Measurements from ENCODE around the gene RPUSD1. TPM values are rescaled to one million over a fixed set of nuclear protein-coding genes. Genes with fewer than 3 reads are reported as not detected.

RPUSD1 gene
- polyA plus RNA-seq, 4 donors, result 17.6 to 26.2 (median 21.6) TPM

DNA sequence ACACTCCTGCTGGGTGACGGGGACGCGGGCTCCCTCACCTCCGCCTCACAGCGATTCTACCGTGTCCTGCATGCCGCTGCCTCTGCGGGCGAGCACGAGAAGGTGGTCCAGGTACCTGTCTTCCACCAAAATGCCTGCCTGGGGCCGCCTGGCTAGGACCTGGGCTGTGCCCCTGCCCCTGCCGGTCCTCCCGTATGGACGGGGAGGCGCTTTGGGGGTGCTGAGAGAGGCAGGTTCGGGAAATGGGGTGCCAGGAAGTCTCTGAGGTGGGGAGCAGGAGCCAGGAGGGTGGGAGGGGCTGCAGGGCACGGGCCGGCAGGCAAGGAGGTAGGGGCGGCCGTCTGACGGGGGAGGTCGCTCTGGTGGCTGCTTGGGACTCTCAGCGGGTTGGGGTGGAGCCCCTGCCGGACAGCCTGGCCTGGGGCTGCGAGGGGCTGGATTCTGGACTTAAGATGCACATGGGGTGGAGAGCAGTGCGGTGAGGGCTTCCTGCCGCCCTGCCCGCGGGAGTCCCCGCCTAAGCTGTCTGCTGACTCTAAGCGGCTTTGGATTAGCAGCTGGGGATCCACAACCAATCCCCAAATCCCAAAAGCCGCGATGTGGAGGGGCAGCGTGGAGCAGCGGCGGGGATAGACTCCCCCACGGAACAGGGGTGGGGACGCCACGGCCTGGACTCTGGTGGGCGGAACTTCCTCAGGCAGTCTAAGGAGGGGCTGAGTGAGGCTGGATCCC lies 6.1 kb upstream of the RPUSD1 start:
- FAIRE-seq, result no peak
- no peak overlapping the region for H3K4me3 ChIP-seq (ENCODE audit: low read depth in 1 of 3, low read length in 3 of 3)
- H3K9me3 ChIP-seq (ENCODE audit: control insufficient read depth in 2 of 2, insufficient read depth in 1 of 2, low read depth in 1 of 2, low read length in 1 of 2), result peaks cover 0 to 4% of the 10 kb centered on the region in 2 donors
- H3K4me1 ChIP-seq (ENCODE audit: control insufficient read depth in 3 of 3, insufficient read depth in 2 of 3, low read depth in 1 of 3, low read length in 2 of 3), result peaks cover 0 to 4% (median 0%) of the 10 kb centered on the region in 3 donors
- WGBS, 3 donors, result 89 to 91% (median 91%) methylated on average over 30 to 40 of the region's 40 CpGs
- H3K27me3 ChIP-seq (ENCODE audit: control insufficient read depth in 3 of 3, insufficient read depth in 3 of 3, low read length in 3 of 3), result peaks cover 0 to 6% (median under 1%) of the 10 kb centered on the region in 3 donors
- H3K36me3 ChIP-seq (ENCODE audit: control insufficient read depth in 3 of 3, insufficient read depth in 2 of 3, low read depth in 1 of 3, low read length in 3 of 3), result peaks cover 0 to 66% (median 0%) of the 10 kb centered on the region in 3 donors
- DNase-seq, result no peak
- no peak overlapping the region for H3K27ac ChIP-seq (ENCODE audit: low read depth in 1 of 3, low read length in 2 of 3)

DNA sequence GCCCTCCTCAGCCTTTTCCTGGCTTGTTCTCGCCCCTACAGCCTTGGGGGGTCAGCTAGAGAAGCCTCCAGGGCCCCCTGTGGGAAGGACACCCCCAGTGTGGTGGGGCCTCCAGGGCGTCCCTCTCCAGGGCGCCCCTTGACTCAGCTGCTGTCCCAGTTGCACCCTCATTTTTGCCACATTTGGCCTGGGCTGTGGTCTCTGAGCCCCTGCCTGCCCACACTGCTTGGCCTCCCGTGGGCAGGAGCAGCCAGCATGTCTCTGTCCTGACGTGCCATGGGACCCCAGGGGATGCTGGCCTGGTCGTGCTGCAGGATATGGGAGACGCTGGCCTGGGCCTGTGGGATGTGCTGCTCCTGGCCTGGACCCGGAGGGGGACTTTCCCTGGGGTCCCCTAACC lies 5.2 kb upstream of the RPUSD1 start:
- FAIRE-seq (no peak), DNase-seq (no peak)
- Histone ChIP-seq H3K4me3 (ENCODE audit: low read depth in 1 of 3, low read length in 3 of 3) (no peak overlapping the region), H3K27ac (ENCODE audit: low read depth in 1 of 3, low read length in 2 of 3) (no peak overlapping the region), H3K36me3 (ENCODE audit: control insufficient read depth in 3 of 3, insufficient read depth in 2 of 3, low read depth in 1 of 3, low read length in 3 of 3) (peaks cover 0 to 66% (median 0%) of the 10 kb centered on the region in 3 donors), H3K27me3 (ENCODE audit: control insufficient read depth in 3 of 3, insufficient read depth in 3 of 3, low read length in 3 of 3) (no peaks in the 10 kb centered on the region), H3K4me1 (ENCODE audit: control insufficient read depth in 3 of 3, insufficient read depth in 2 of 3, low read depth in 1 of 3, low read length in 2 of 3) (peaks cover 0 to 8% (median 0%) of the 10 kb centered on the region in 3 donors), H3K9me3 (ENCODE audit: control insufficient read depth in 2 of 2, insufficient read depth in 1 of 2, low read depth in 1 of 2, low read length in 1 of 2) (peaks cover 0 to 4% of the 10 kb centered on the region in 2 donors)
- 80 to 92% (median 89%) methylated on average over 8 of the region's 8 CpGs for WGBS, 3 donors

GRCh38 chr16:792221-792995 lies 4.2 kb upstream of the RPUSD1 start:
- DNase-seq (no peak), FAIRE-seq (no peak)
- H3K9me3 ChIP-seq (ENCODE audit: control insufficient read depth in 2 of 2, insufficient read depth in 1 of 2, low read depth in 1 of 2, low read length in 1 of 2), result no peaks in the 10 kb centered on the region
- WGBS, 3 donors, result 91 to 93% (median 92%) methylated on average over 36 to 46 of the region's 46 CpGs
- peaks cover 0 to 8% (median 0%) of the 10 kb centered on the region in 3 donors for H3K4me1 ChIP-seq (ENCODE audit: control insufficient read depth in 3 of 3, insufficient read depth in 2 of 3, low read depth in 1 of 3, low read length in 2 of 3)
- H3K4me3 ChIP-seq (ENCODE audit: low read depth in 1 of 3, low read length in 3 of 3), result no peak overlapping the region
- H3K36me3 ChIP-seq (ENCODE audit: control insufficient read depth in 3 of 3, insufficient read depth in 2 of 3, low read depth in 1 of 3, low read length in 3 of 3), result peaks cover 0 to 61% (median 0%) of the 10 kb centered on the region in 3 donors
- no peaks in the 10 kb centered on the region for H3K27me3 ChIP-seq (ENCODE audit: control insufficient read depth in 3 of 3, insufficient read depth in 3 of 3, low read length in 3 of 3)
- H3K27ac ChIP-seq (ENCODE audit: low read depth in 1 of 3, low read length in 2 of 3), result no peak overlapping the region

DNA sequence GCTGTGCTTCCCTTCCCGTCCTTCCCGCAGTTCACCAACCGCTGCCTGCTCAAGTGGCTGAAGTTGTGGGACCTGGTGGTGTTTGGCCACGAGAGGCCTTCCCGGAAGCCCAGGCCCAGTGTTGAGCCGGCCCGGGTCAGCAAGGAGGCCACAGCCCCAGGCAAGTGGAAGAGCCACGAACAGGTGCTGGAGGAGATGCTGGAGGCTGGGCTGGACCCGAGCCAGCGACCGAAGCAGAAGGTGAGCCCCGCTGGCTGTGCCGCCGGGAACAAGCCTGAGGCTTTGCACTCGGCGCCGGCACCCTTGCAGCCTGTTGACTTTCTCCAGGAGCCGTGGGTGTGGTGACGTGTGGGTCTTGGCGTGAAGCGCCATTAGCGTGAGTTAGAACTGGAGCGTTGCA lies 3.0 kb upstream of the RPUSD1 start:
- H3K36me3 ChIP-seq (ENCODE audit: control insufficient read depth in 3 of 3, insufficient read depth in 2 of 3, low read depth in 1 of 3, low read length in 3 of 3), result peaks cover 0 to 63% (median 0%) of the 10 kb centered on the region in 3 donors
- peaks cover 0 to 13% (median 0%) of the 10 kb centered on the region in 3 donors for H3K4me1 ChIP-seq (ENCODE audit: control insufficient read depth in 3 of 3, insufficient read depth in 2 of 3, low read depth in 1 of 3, low read length in 2 of 3)
- 95 to 98% (median 96%) methylated on average over 23 of the region's 23 CpGs for WGBS, 3 donors
- H3K4me3 ChIP-seq (ENCODE audit: low read depth in 1 of 3, low read length in 3 of 3), result no peak overlapping the region
- no peak for FAIRE-seq
- H3K27me3 ChIP-seq (ENCODE audit: control insufficient read depth in 3 of 3, insufficient read depth in 3 of 3, low read length in 3 of 3), result no peaks in the 10 kb centered on the region
- H3K9me3 ChIP-seq (ENCODE audit: control insufficient read depth in 2 of 2, insufficient read depth in 1 of 2, low read depth in 1 of 2, low read length in 1 of 2), result no peaks in the 10 kb centered on the region
- DNase-seq, result no peak
- H3K27ac ChIP-seq (ENCODE audit: low read depth in 1 of 3, low read length in 2 of 3), result no peak overlapping the region

GRCh38 chr16:790086-790485 lies 1.9 kb upstream of the RPUSD1 start:
- H3K36me3 ChIP-seq (ENCODE audit: control insufficient read depth in 3 of 3, insufficient read depth in 2 of 3, low read depth in 1 of 3, low read length in 3 of 3), result peaks cover 0 to 72% (median 0%) of the 10 kb centered on the region in 3 donors
- FAIRE-seq (no peak), DNase-seq (no peak)
- WGBS, 3 donors, result 94 to 96% (median 95%) methylated on average over 17 of the region's 17 CpGs
- H3K27me3 ChIP-seq (ENCODE audit: control insufficient read depth in 3 of 3, insufficient read depth in 3 of 3, low read length in 3 of 3), result no peaks in the 10 kb centered on the region
- H3K9me3 ChIP-seq (ENCODE audit: control insufficient read depth in 2 of 2, insufficient read depth in 1 of 2, low read depth in 1 of 2, low read length in 1 of 2), result no peaks in the 10 kb centered on the region
- H3K27ac ChIP-seq (ENCODE audit: low read depth in 1 of 3, low read length in 2 of 3), result no peak overlapping the region
- peaks cover 0 to 13% (median 0%) of the 10 kb centered on the region in 3 donors for H3K4me1 ChIP-seq (ENCODE audit: control insufficient read depth in 3 of 3, insufficient read depth in 2 of 3, low read depth in 1 of 3, low read length in 2 of 3)
- no peak overlapping the region for H3K4me3 ChIP-seq (ENCODE audit: low read depth in 1 of 3, low read length in 3 of 3)

- H3K27me3 ChIP-seq (ENCODE audit: control insufficient read depth in 3 of 3, insufficient read depth in 3 of 3, low read length in 3 of 3), result no peaks in the 10 kb centered on the region
- FAIRE-seq (no peak), DNase-seq (no peak)
- 73 to 77% (median 77%) methylated on average over 30 to 33 of the region's 33 CpGs for WGBS, 3 donors
- H3K27ac ChIP-seq (ENCODE audit: low read depth in 1 of 3, low read length in 2 of 3), result no peak overlapping the region
- peaks cover 0 to 13% (median 0%) of the 10 kb centered on the region in 3 donors for H3K4me1 ChIP-seq (ENCODE audit: control insufficient read depth in 3 of 3, insufficient read depth in 2 of 3, low read depth in 1 of 3, low read length in 2 of 3)
- no peaks in the 10 kb centered on the region for H3K9me3 ChIP-seq (ENCODE audit: control insufficient read depth in 2 of 2, insufficient read depth in 1 of 2, low read depth in 1 of 2, low read length in 1 of 2)
- peak overlapping the region; percentile 51 to 63 (median 55) for H3K4me3 ChIP-seq (ENCODE audit: low read depth in 1 of 3, low read length in 3 of 3)
- H3K36me3 ChIP-seq (ENCODE audit: control insufficient read depth in 3 of 3, insufficient read depth in 2 of 3, low read depth in 1 of 3, low read length in 3 of 3), result peaks cover 0 to 76% (median 0%) of the 10 kb centered on the region in 3 donors
Measured at GRCh38 chr16:789191-789850, 1.1 kb upstream of the RPUSD1 start.

- Histone ChIP-seq H3K4me3 (ENCODE audit: low read depth in 1 of 3, low read length in 3 of 3) (peak within 1 kb of the TSS; percentile 74 to 94 (median 78)), H3K27ac (ENCODE audit: low read depth in 1 of 3, low read length in 2 of 3) (peak within 1 kb of the TSS in 2 of 3 donors; percentile 27 to 55), H3K36me3 (ENCODE audit: control insufficient read depth in 3 of 3, insufficient read depth in 2 of 3, low read depth in 1 of 3, low read length in 3 of 3) (peaks cover 0 to 72% (median 0%) of the 10 kb centered on the region in 3 donors), H3K27me3 (ENCODE audit: control insufficient read depth in 3 of 3, insufficient read depth in 3 of 3, low read length in 3 of 3) (no peaks in the 10 kb centered on the region), H3K4me1 (ENCODE audit: control insufficient read depth in 3 of 3, insufficient read depth in 2 of 3, low read depth in 1 of 3, low read length in 2 of 3) (peaks cover 0 to 13% (median 0%) of the 10 kb centered on the region in 3 donors), H3K9me3 (ENCODE audit: control insufficient read depth in 2 of 2, insufficient read depth in 1 of 2, low read depth in 1 of 2, low read length in 1 of 2) (no peaks in the 10 kb centered on the region)
- 0 to 1% (median 0%) methylated on average over 64 to 97 of the region's 97 CpGs for whole genome bisulfite sequencing, 3 donors
- DNase-seq, result peak; percentile 91 to 95
- no peak for FAIRE-seq
Measured at GRCh38 chr16:788399-789126, 382 bp upstream of the RPUSD1 start, which contains the start of gene CHTF18. CHTF18 (plus strand) TSS chr16:788620; CDS start chr16:788685, 65 bp downstream.

Measured in small intestine (tissue), 7 donors.